Panc1 (cell line): ENCODE measurements around the gene MLKL. TPM values are rescaled to one million over a fixed set of nuclear protein-coding genes. Genes with fewer than 3 reads are reported as not detected.

Experiments used
- ATAC-seq: fragments of 200-7000 bp; cut with Tn5 transposase; 2 replicates; pipeline ENCODE4 v1.9.1; 2020; ENCODE audit warnings: mild to moderate bottlenecking, moderate library complexity
- BruUV-seq: library from RNA; stranded (reverse); fragments of 400-500 nt; replicated peaks from 2 replicates; lab custom pipeline; 2021; lab: Mats Ljungman, UMichigan
- CTCF ChIA-PET: fragments of 300-600 bp; sonication (Branson Sonifier 250); formaldehyde crosslinking; loops from one replicate; lab custom pipeline; 2022; ENCODE audit warnings: antibody characterized with exemption; lab: Charles Lee
- POLR2A ChIA-PET: fragments of 300-600 bp; sonication (Branson Sonifier 250); formaldehyde crosslinking; loops from one replicate; lab custom pipeline; 2022; ENCODE audit warnings: antibody characterized with exemption; lab: Charles Lee
- DNase-seq: peaks from one replicate; pipeline ENCODE4 v3.0.0-alpha.2; 2010; ENCODE audit warnings: low read depth, low spot score
- H3K27ac ChIP-seq: 2 replicates; pipeline ENCODE4 v1.5.1; 2011; ENCODE audit warnings: mild to moderate bottlenecking, low read length, inconsistent platforms
- H3K27me3 ChIP-seq: fragments of 200-500 bp; sonication (Bioruptor generic); 2 replicates; pipeline ENCODE4 v1.6.0; 2014; ENCODE audit warnings: low read length, inconsistent platforms; ENCODE audit not compliant: control insufficient read depth, insufficient read depth
- H3K36me3 ChIP-seq: fragments of 200-500 bp; sonication (Bioruptor generic); 2 replicates; pipeline ENCODE4 v1.5.1; 2014; ENCODE audit warnings: inconsistent platforms, mild to moderate bottlenecking, low read length, moderate library complexity; ENCODE audit not compliant: control insufficient read depth, insufficient read depth
- H3K4me1 ChIP-seq: 2 replicates; pipeline ENCODE4 v1.5.1; 2011; ENCODE audit warnings: inconsistent platforms, mild to moderate bottlenecking, low read length, moderate library complexity; ENCODE audit not compliant: control insufficient read depth, insufficient read depth
- H3K4me3 ChIP-seq, 2 experiments: 2 replicates each; pipeline ENCODE4 v1.5.1; 2011 to 2012; ENCODE audit warnings: low read depth in 2 of 2, low read length in 2 of 2, mild to moderate bottlenecking in 2 of 2, inconsistent platforms in 1 of 2, moderate library complexity in 1 of 2
- H3K9me3 ChIP-seq: fragments of 200-500 bp; sonication (Bioruptor generic); 2 replicates; pipeline ENCODE4 v1.5.1; 2014; ENCODE audit warnings: low read depth, mild to moderate bottlenecking, inconsistent platforms, low read length, moderate library complexity; ENCODE audit not compliant: control insufficient read depth, insufficient read depth
- CTCF ChIP-seq: fragments of 450-650 bp; IDR thresholded peaks from 2 replicates; pipeline ENCODE4 v1.5.1; 2017; ENCODE audit warnings: mild to moderate bottlenecking
- POLR2AphosphoS5 ChIP-seq: IDR thresholded peaks from 2 replicates; pipeline ENCODE4 v1.6.1; 2012; ENCODE audit warnings: mild to moderate bottlenecking, low read depth, low read length, moderate library complexity
- REST ChIP-seq, 2 experiments: IDR thresholded peaks; 2 replicates each; pipeline ENCODE4 v1.6.1; 2011 to 2012; ENCODE audit warnings: low read depth in 2 of 2, control low read depth in 1 of 2, low read length in 1 of 2, mild to moderate bottlenecking in 1 of 2, moderate library complexity in 1 of 2; ENCODE audit not compliant: insufficient read depth in 1 of 2
- SIN3A ChIP-seq: IDR thresholded peaks from 2 replicates; pipeline ENCODE4 v1.6.1; 2012; ENCODE audit warnings: low read depth, mild to moderate bottlenecking, low read length, moderate library complexity, borderline replicate concordance; ENCODE audit not compliant: insufficient read depth
- TCF7L2 ChIP-seq: IDR thresholded peaks from 2 replicates; pipeline ENCODE4 v1.6.1; 2011; ENCODE audit warnings: mild to moderate bottlenecking, low read depth, low read length, inconsistent platforms
- in situ Hi-C: cut with HindIII; loops from 2 replicates; pipeline ENCODE4 v1.10.0; 2016; ENCODE audit warnings: low sequenced_read_pairs, low pct_unique_long_range_greater_than_20kb
- intact Hi-C: fragments of 100-400 bp; cut with micrococcal nuclease; formaldehyde crosslinking; loops from one replicate; pipeline ENCODE4 v1.10.0; 2022; ENCODE audit not compliant: unreplicated experiment
- total RNA-seq: library from RNA; stranded (reverse); gene quantifications from one replicate; pipeline ENCODE4 v1.2.1, GENCODE V29; 2021; ENCODE audit not compliant: unreplicated experiment

Gene MLKL
- total RNA-seq, 1 experiment from 2014 or later, result 4.8 TPM

GRCh38 chr16:74661064-74661463 is 39.6 kb downstream of the MLKL start:
- no peak overlapping the region for H3K27ac ChIP-seq
- in situ Hi-C loops, result no loop called here
- no peak overlapping the region for H3K4me3 ChIP-seq
- no peak for TF ChIP-seq SIN3A
- TF ChIP-seq TCF7L2, result no peak
- TF ChIP-seq CTCF, result no peak
- no peak for TF ChIP-seq REST (IDR thresholded peaks at IDR 0.05; ENCODE audit: insufficient read depth in 1 of 2, low read depth in 2 of 2, low read length in 1 of 2)
- TF ChIP-seq POLR2AphosphoS5, result no peak
- ChIA-PET POLR2A (no interaction called here), CTCF (no interaction called here)
- no peaks in the 10 kb centered on the region for H3K27me3 ChIP-seq
- BruUV-seq, result no TSS peak
- intact Hi-C loops, result no loop called here
- H3K9me3 ChIP-seq, result no peaks in the 10 kb centered on the region
- H3K4me1 ChIP-seq, result no peaks in the 10 kb centered on the region; the same call in 1 of the 2 replicates
- DNase-seq (no peak), ATAC-seq (no peak)
- peaks cover 48% of the 10 kb centered on the region for H3K36me3 ChIP-seq

- no peak for ATAC-seq
- intact Hi-C loops (no loop called here), in situ Hi-C loops (no loop called here)
- Histone ChIP-seq H3K4me1 (no peaks in the 10 kb centered on the region; the same call in 1 of the 2 replicates), H3K9me3 (no peaks in the 10 kb centered on the region), H3K27ac (no peak overlapping the region), H3K4me3 (no peak overlapping the region), H3K27me3 (no peaks in the 10 kb centered on the region), H3K36me3 (peaks cover 48% of the 10 kb centered on the region)
- DNase-seq, result no peak
- ChIA-PET CTCF (no interaction called here), POLR2A (no interaction called here)
- BruUV-seq, result no TSS peak
- TF ChIP-seq TCF7L2, result no peak
- TF ChIP-seq CTCF, result no peak
- TF ChIP-seq POLR2AphosphoS5, result no peak
- no peak for TF ChIP-seq SIN3A
- no peak for TF ChIP-seq REST (IDR thresholded peaks at IDR 0.05; ENCODE audit: insufficient read depth in 1 of 2, low read depth in 2 of 2, low read length in 1 of 2)
Observed at GRCh38 chr16:74660383-74660782, 40.3 kb downstream of the MLKL start.
